Measurements from ENCODE around the gene GNB1L.
A peak's percentile ranks its signal among the peaks of the same experiment; 100 is the strongest.

The GNB1L gene

GRCh38 chr22:19875531-19876313 lies 21.0 kb upstream of the GNB1L start:
- no peak for DNase-seq

GRCh38 chr22:19875061-19875530 lies 20.4 kb upstream of the GNB1L start:
- DNase-seq, result no peak

GRCh38 chr22:19874307-19875060 lies 19.8 kb upstream of the GNB1L start:
- DNase-seq, result peak; percentile 29

GRCh38 chr22:19873960-19874306 lies 19.3 kb upstream of the GNB1L start:
- no peak for DNase-seq

GRCh38 chr22:19873138-19873959 lies 18.7 kb upstream of the GNB1L start:
- no peak for DNase-seq

GRCh38 chr22:19872779-19873137 lies 18.1 kb upstream of the GNB1L start:
- no peak for DNase-seq

GRCh38 chr22:19871845-19872778 lies 17.4 kb upstream of the GNB1L start:
- DNase-seq, result no peak

GRCh38 chr22:19871023-19871844 lies 16.6 kb upstream of the GNB1L start:
- no peak for DNase-seq

- no peak for DNase-seq
Observed at GRCh38 chr22:19870153-19871022, 15.7 kb upstream of the GNB1L start.

- no peak for DNase-seq
Observed at GRCh38 chr22:19869497-19870152, 15.0 kb upstream of the GNB1L start.

GRCh38 chr22:19868773-19869471 lies 14.2 kb upstream of the GNB1L start:
- DNase-seq, result no peak

GRCh38 chr22:19868333-19868732 lies 13.7 kb upstream of the GNB1L start:
- DNase-seq, result no peak

GRCh38 chr22:19867617-19868016 lies 12.9 kb upstream of the GNB1L start:
- DNase-seq, result no peak

- DNase-seq, result no peak
Observed at GRCh38 chr22:19866665-19867009, 12.0 kb upstream of the GNB1L start.

- no peak for DNase-seq
Observed at GRCh38 chr22:19865141-19865829, 10.6 kb upstream of the GNB1L start.

- DNase-seq, result no peak
Observed at GRCh38 chr22:19864538-19865106, 9.9 kb upstream of the GNB1L start.

GRCh38 chr22:19863571-19863970 lies 8.9 kb upstream of the GNB1L start:
- no peak for DNase-seq

- no peak for DNase-seq
Observed at GRCh38 chr22:19862619-19863246, 8.1 kb upstream of the GNB1L start.
